ENCODE data around the gene AGK. TPM values are rescaled to one million over a fixed set of nuclear protein-coding genes. Genes with fewer than 3 reads are reported as not detected.
A peak's percentile ranks its signal among the peaks of the same experiment; 100 is the strongest.

Gene AGK
- total and polyA plus RNA-seq, 4 donors = 13.7 to 39.1 (median 20.9) TPM

- Histone ChIP-seq H3K9me3 (ENCODE audit: control insufficient read depth in 4 of 4, insufficient read depth in 3 of 4, low read length in 3 of 4) (no peaks in the 10 kb centered on the region), H3K9ac (ENCODE audit: insufficient read depth in 1 of 2, low read length in 2 of 2) (peak overlapping the region in 1 of 2 donors; percentile 33), H3K36me3 (ENCODE audit: control insufficient read depth in 4 of 4, insufficient read depth in 4 of 4, low read length in 4 of 4) (peaks cover 2 to 11% (median 5%) of the 10 kb centered on the region in 4 donors), H3K27ac (ENCODE audit: low read depth in 1 of 2, low read length in 1 of 2) (peak overlapping the region in 1 of 2 donors; percentile 39), H3K4me1 (ENCODE audit: control insufficient read depth in 5 of 5, insufficient read depth in 5 of 5, low read length in 5 of 5) (peaks cover 0 to 4% (median 0%) of the 10 kb centered on the region in 5 donors), H3K27me3 (ENCODE audit: control insufficient read depth in 3 of 3, insufficient read depth in 3 of 3, low read length in 2 of 3) (no peaks in the 10 kb centered on the region), H3K4me3 (no peak overlapping the region)
- no peak for TF ChIP-seq CTCF (IDR thresholded peaks at IDR 0.05; ENCODE audit: control extremely low read depth, extremely low read depth)
- peak; percentile 77 for ATAC-seq (ENCODE audit: insufficient read depth, low FRiP score)
- WGBS, 2 donors = 17 to 35% methylated on average over 6 of the region's 6 CpGs
- DNase-seq = peak; percentile 90 to 94 (median 92)
Observed at GRCh38 chr7:141649865-141650634, 98.8 kb downstream of the AGK start.

GRCh38 chr7:141651417-141651816, 100.2 kb downstream of the AGK start:
- no peak for TF ChIP-seq CTCF (IDR thresholded peaks at IDR 0.05; ENCODE audit: control extremely low read depth, extremely low read depth)
- 93 to 94% methylated on average over 9 of the region's 9 CpGs for WGBS, 2 donors
- ATAC-seq (ENCODE audit: insufficient read depth, low FRiP score) = no peak
- Histone ChIP-seq H3K36me3 (ENCODE audit: control insufficient read depth in 4 of 4, insufficient read depth in 4 of 4, low read length in 4 of 4) (peaks cover 2 to 12% (median 5%) of the 10 kb centered on the region in 4 donors), H3K27me3 (ENCODE audit: control insufficient read depth in 3 of 3, insufficient read depth in 3 of 3, low read length in 2 of 3) (no peaks in the 10 kb centered on the region), H3K9me3 (ENCODE audit: control insufficient read depth in 4 of 4, insufficient read depth in 3 of 4, low read length in 3 of 4) (no peaks in the 10 kb centered on the region), H3K9ac (ENCODE audit: insufficient read depth in 1 of 2, low read length in 2 of 2) (no peak overlapping the region), H3K27ac (ENCODE audit: low read depth in 1 of 2, low read length in 1 of 2) (no peak overlapping the region), H3K4me3 (no peak overlapping the region), H3K4me1 (ENCODE audit: control insufficient read depth in 5 of 5, insufficient read depth in 5 of 5, low read length in 5 of 5) (peaks cover 0 to 4% (median 0%) of the 10 kb centered on the region in 5 donors)
- DNase-seq = no peak

GRCh38 chr7:141652691-141653090, 101.5 kb downstream of the AGK start:
- ATAC-seq (ENCODE audit: insufficient read depth, low FRiP score) (no peak), DNase-seq (no peak)
- 56 to 71% methylated on average over 2 to 3 of the region's 3 CpGs for WGBS, 2 donors
- no peaks in the 10 kb centered on the region for H3K27me3 ChIP-seq (ENCODE audit: control insufficient read depth in 3 of 3, insufficient read depth in 3 of 3, low read length in 2 of 3)
- H3K9ac ChIP-seq (ENCODE audit: insufficient read depth in 1 of 2, low read length in 2 of 2) = no peak overlapping the region
- TF ChIP-seq CTCF (IDR thresholded peaks at IDR 0.05; ENCODE audit: control extremely low read depth, extremely low read depth) = no peak
- peaks cover 0 to 4% (median 0%) of the 10 kb centered on the region in 5 donors for H3K4me1 ChIP-seq (ENCODE audit: control insufficient read depth in 5 of 5, insufficient read depth in 5 of 5, low read length in 5 of 5)
- H3K4me3 ChIP-seq = no peak overlapping the region
- no peaks in the 10 kb centered on the region for H3K9me3 ChIP-seq (ENCODE audit: control insufficient read depth in 4 of 4, insufficient read depth in 3 of 4, low read length in 3 of 4)
- peaks cover 2 to 13% (median 5%) of the 10 kb centered on the region in 4 donors for H3K36me3 ChIP-seq (ENCODE audit: control insufficient read depth in 4 of 4, insufficient read depth in 4 of 4, low read length in 4 of 4)
- no peak overlapping the region for H3K27ac ChIP-seq (ENCODE audit: low read depth in 1 of 2, low read length in 1 of 2)

Data from lung (tissue), 12 donors.